HG02798 (cell line): ENCODE data around the gene RABL6.

Experiments used
- ATAC-seq: cut with Tn5 transposase; IDR thresholded peaks from one replicate; pipeline ENCODE4 v1.9.1; 2021; ENCODE audit warnings: mild to moderate bottlenecking; ENCODE audit not compliant: unreplicated experiment, poor library complexity

Gene RABL6

DNA sequence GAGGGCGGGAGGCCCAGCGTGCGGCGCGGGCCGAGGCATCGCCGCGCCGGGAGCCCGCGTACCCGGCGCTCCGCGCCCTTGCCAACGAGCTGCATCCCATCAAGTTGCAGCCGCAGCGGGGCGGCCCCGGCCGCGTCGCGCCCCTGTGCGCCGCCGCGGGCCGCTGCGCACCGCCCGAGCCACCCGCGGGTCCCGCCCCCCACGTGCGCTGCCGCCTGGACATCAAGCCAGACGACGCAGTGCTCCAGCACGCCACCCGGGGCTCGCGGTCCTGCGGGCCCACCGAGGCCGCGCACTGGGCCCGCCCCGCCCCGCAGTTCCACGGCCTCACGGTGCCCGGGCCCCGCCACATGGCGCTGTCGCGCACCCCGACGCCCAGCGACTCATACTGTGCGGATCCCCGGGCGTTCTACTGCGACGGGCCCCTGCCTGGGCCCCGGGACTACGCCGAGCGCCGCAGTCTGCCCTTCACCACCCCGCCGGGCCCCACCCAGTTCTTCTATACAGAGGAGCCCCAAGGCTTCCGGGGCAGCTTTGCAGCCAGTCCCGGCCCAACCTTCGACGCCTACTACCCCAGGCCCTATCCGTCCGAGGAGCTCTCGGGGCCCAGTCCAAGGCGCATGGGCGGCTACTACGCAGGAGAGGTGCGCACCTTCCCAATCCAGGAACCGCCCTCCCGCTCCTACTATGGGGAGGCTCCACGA, 37.2 kb downstream of the RABL6 start:
- ATAC-seq: no peak

DNA sequence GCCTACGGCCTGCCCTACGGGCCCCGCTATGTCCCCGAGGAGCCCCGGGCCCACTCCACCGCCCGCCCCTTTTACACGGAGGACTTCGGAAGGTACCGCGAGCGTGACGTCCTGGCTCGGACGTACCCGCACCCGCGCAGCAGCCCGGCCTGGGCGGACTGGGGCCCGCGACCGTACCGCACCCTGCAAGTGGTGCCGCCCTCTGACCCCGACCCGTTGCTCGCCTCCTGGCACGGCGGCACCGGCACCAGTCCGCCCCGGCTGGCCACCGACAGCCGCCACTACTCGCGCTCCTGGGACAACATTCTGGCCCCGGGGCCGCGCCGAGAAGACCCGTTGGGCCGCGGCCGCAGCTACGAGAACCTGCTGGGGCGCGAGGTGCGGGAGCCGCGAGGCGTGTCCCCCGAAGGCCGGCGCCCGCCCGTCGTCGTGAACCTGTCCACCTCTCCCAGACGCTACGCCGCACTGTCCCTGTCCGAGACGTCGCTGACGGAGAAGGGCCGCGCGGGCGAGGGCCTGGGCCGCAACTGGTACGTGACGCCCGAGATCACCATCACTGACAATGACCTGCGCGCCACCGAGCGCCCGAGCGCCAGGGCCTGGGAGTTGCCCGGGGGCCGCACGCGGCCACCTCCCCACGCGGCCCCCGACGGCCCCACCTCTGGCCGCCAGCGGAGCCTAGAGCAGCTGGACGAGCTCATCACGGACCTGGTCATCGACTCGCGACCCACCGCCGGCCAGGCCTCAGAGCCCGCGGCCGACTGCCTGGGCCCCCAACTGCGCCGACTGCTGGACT, 37.9 kb downstream of the RABL6 start:
- no peak for ATAC-seq

DNA sequence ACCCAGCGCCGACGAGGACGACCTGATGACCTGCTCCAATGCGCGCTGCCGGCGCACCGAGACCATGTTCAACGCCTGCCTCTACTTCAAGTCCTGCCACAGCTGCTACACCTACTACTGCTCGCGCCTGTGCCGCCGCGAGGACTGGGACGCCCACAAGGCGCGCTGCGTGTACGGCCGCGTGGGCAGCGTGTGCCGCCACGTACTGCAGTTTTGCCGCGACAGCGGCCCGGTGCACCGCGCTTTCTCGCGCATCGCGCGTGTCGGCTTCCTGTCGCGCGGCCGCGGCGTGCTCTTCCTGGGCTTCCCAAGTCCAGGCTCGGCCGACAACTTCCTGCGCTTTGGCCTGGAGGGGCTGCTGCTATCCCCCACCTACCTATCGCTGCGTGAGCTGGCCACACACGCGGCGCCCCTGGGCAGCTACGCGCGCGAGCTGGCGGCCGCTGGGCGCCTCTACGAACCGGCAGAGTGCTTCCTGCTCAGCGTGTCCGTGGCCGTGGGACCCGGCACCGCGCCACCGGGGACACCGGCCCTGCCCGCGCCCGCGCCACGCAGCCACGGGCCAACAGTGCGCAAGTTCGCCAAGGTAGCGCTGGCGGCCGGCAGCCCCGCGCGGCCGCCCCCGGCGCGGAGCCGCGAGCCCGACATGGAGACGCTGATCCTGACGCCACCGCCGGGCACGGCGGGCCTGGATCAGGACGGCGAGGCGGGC, 38.8 kb downstream of the RABL6 start:
- ATAC-seq: no peak

DNA sequence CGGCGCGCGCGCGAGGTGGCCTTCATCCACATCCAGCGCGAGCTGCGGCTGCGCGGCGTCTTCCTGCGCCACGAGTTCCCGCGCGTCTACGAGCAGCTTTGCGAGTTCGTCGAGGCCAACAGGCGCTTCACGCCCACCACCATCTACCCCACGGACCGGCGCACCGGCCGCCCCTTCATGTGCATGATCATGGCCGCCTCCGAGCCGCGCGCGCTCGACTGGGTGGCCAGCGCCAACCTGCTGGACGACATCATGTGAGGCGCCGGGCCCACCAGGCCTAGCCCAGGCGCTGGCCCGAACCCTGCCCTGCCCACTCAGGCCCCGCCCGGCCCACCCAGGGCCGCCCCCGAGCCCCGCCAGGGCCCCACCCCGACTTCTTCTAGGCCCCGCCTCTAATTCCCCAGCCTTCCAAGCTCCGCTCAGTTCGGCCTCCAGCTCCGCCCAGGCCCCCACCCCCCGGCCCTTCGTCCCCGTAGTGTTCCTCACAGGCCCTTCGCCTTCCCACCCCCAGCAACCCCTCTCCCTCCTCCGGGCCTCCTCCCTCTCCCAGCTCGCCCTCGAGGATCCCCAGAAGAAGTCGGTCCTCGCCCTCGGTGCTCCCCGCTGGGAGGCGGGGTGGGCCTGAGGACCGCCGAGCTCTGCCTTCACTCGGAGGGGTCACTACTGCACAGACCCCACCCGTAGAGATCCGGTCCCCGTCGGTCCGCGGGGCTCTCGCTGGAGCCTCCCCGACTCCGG, 39.5 kb downstream of the RABL6 start:
- no peak for ATAC-seq

DNA sequence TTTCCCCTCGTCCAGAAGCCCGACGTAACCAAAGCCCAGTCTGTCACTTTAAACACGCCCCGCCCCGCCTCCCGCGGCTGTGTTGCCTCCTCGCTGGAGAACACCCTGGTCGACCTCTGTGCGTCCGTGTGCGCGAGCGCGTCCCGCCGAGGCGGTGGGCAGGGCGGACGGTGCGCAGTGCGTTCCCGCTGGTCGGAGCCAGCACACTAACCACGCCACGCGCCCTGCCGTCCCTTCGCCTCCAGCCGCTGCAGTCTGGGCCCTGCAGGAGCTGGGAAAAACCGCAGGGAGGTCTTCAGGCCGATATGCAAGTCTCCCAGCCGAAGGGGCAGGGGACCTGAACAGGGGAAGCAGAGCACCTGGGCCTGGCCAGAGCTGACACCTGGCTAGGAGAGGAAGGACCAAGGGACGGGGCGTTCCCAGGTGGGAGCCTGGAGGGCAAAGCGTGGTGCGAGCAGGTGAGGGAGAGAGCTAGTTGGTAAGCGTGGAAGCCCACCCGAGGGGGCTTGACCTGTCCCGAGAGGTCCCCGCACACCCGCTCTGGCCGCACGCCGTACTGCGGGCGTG, 40.2 kb downstream of the RABL6 start:
- peak; percentile 18 for ATAC-seq

DNA sequence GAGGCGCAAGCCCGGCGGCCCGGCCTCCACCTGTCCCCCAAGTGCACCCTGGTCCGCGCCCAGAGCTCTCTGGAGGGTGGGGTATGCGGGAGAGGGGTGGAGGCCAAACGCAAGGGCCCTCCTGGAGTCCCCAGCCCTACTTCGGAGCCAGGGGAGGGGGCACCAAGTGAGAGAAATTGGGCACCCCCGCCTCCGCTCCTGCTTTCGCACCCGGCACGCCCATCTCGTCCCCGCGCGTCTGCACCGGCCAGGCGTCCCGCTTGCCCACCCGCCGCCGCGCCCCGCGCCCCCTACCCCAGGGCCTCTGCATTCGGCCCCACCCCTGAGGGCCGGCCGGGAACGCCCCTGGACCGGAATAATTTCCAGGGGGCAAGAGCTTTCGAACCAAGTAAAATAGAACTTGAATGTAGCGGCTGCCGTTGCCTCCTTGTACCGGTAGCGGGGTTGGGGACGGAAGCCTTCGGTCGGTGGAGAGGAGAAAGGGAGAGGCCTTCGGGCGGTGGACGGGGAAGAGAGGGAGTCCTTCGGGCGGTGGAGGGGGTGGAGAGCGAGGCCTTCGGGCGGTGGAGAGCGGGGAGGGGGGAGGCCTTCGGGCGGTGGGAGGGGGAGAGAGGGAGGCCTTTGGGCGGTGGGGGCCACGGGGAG, 40.8 kb downstream of the RABL6 start:
- ATAC-seq: no peak

DNA sequence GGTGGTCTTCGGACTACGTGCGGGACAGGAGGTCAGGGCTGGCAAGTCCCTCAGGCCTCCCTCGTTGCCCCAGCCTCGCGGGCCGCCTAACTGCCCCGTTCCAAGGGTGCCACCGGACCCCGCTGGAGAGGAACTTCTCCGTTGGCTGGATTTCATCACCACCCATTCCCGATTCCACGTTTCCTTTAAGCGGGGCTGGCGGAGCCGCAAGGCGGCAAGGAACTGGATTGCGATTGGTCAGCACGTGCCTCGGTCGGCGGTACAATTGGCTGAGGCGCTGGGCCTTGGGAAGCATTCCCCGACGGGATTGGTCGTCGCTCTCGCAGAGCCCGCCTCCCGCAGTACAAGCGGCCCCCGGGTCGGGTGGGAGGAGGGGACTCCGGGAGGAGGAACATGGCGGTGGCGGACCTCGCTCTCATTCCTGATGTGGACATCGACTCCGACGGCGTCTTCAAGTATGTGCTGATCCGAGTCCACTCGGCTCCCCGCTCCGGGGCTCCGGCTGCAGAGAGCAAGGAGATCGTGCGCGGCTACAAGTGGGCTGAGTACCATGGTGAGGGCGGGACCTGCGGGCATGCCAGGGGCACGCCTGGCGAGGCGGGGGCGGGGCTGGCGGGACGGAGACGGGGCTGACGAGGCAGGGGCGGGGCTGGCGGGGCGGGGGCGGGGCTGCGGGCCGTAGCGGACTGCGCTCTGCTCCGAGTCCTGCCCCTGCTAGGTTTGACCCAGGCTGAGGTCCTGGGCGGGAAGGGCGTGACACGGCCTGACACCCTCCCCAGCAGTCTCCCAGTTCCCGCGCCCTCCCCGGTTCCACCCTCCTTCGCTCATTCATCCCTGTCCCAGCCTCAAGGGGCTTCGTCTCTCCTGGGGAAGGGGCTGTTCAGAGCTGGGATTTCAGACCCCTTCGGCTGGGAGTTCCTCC, 41.6 kb downstream of the RABL6 start, which contains the start of gene PHPT1:
Gene PHPT1 (plus strand): TSS at position 372 of the 922 bp plus-strand sequence. CDS start 22 bp downstream, at position 394.
- ATAC-seq: peak; percentile 84

DNA sequence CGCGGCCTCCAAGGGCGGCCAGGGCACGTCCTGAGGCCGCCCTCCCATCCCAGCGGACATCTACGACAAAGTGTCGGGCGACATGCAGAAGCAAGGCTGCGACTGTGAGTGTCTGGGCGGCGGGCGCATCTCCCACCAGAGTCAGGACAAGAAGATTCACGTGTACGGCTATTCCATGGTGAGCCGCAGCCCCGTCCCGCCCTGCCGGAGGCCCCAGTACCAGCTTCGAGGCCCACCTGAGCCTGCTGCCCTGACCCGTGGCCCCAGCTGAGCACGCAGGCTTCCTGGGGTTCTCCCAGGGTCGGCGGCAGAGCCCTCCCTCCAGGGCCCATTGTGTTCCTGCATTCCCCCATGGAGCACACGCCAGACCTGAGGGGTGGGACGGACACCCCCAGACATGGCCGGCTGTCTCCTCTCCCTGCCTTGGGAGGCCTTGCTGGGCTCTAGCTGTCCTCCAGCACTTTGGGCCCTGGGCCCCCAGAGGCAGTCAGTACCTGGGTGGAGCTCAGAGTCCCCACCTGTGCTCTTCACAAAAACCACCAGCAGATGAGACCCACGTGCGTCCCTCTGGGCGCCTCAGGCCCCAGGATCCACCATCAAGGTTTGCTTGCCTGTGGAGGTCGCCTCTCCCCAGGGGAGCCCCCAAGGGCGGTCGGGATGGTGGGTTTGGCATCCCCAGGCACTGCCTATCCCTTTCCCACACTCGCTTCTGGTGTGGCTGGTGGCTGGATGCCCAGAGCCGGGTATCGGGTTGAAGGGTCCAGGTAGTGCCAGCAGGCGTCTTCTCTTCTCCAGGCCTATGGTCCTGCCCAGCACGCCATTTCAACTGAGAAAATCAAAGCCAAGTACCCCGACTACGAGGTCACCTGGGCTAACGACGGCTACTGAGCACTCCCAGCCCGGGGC, 42.5 kb downstream of the RABL6 start:
- no peak for ATAC-seq

DNA sequence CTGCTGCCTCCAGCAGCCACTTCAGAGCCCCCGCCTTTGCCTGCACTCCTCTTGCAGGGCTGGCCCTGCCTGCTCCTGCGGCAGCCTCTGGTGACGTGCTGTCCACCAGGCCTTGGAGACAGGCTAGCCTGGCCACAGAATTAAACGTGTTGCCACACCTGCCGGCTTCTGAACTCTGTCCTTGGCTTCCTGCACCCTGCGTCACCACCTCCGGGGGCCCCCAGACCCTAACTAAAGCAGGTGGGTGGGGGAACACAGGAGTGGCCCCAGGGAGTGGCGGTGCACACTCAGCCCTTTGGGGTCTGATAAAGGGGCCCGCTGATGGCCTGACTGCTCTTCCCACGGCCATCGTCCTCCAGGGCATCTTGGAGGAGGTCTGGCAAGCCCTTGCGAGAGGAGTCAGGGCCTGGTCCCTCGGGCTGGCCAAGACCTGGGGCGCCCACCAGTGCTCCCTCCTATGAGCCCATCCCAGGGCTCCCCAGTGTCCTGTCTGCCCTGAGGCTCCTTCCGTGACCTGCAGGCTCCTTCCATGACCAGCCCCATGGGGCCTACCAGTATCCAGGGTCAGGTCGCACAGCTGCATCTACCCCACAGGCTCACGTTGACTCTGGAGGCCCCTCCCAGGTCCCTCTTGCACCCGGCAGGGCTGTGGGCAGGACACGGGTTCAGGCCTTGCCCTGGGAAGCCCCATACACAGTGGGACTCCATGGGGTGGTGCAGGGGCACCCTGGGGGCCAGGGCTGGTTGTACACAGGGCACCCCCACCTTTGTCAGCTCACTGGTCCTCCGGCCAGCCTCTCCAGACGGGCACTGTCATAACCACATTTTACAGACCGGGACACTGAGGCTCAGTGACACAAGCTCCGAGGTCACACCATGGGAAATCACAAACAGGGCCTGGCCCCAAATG, 43.4 kb downstream of the RABL6 start:
- ATAC-seq: no peak

DNA sequence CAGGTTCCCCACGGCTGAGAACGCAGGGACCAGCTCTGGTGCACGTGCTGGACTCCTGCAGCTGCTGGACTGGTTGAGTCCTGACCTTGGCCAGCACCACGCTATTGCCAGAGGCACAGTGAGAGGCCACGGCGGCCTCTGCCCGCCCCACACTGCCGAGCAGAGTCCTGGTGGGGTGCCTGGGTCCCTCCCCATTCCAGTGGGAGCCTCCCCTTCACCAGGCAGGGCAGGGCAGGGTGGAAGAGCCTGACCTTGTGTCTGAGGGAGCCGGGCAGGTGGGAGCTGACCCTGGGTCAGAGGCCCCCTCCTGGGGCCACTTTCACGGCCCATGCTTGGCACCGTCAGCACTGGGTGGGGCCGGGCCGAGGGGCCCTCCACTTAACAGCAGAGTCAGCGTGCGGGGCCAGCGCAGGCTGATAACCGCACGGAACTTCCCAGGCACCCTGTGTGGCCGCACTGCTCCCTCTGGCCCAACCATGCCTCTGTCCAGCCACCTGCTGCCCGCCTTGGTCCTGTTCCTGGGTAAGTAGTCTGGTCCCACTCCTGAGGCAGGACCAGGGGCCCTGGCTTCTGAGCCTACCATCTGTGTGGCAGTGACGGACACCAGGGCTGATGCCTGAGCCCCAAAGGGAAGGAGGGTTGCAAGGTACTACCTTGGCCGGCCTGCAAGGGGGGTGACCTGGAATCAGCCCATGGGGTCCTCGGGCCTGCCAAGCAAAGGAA, 44.4 kb downstream of the RABL6 start, which contains the start of gene MAMDC4:
Gene MAMDC4 (plus strand): TSS at position 406 of the 723 bp plus-strand sequence. CDS start 71 bp downstream, at position 477.
- no peak for ATAC-seq

DNA sequence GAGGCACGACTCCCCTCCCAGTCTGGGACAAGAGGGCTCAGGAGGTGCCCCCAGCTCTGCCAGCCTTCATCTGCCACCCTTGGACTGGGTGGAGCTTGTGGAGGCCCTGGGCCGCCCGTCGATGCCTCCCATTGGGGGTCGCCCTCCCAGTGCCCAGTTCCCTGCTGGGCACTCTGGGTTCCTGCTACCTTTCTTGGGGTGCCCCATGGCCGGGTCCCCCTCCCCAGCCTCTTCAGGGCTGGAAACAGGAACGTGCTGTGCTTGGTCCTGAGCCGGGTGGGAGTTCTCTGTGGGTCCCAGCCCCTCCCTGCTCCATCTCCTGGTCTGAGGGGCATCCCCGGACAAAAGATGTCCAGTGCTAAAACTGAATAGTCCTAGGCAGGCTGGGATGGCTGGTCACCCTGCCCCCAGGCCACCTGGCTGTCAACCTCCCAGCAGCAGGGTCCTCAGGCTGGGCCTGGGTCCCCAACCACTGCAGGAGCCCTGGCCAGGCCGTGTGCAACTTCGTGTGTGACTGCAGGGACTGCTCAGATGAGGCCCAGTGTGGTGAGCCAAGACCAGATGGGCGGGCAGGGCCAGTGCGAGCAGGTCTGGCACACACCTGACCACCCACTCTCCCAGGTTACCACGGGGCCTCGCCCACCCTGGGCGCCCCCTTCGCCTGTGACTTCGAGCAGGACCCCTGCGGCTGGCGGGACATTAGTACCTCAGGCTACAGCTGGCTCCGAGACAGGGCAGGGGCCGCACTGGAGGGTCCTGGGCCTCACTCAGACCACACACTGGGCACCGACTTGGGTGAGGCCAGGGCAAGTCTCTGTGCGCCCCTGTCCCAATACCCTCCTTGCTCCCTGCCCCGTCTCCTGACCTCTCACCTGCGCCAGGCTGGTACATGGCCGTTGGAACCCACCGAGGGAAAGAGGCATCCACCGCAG, 45.2 kb downstream of the RABL6 start:
- no peak for ATAC-seq

DNA sequence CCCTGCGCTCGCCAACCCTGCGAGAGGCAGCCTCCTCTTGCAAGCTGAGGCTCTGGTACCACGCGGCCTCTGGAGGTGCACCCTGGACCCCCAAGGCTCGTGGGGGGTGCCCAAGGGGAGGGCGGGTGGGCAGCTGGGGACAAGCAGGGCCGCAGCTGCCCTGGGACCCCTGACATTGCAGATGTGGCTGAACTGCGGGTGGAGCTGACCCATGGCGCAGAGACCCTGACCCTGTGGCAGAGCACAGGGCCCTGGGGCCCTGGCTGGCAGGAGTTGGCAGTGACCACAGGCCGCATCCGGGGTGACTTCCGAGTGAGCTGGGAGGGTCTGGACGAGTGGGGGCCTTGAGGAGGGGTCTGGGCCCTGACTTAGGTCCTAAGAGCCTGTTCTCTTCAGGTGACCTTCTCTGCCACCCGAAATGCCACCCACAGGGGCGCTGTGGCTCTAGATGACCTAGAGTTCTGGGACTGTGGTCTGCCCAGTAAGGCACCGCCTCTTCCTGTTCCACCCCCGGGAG, 45.9 kb downstream of the RABL6 start:
- no peak for ATAC-seq

DNA sequence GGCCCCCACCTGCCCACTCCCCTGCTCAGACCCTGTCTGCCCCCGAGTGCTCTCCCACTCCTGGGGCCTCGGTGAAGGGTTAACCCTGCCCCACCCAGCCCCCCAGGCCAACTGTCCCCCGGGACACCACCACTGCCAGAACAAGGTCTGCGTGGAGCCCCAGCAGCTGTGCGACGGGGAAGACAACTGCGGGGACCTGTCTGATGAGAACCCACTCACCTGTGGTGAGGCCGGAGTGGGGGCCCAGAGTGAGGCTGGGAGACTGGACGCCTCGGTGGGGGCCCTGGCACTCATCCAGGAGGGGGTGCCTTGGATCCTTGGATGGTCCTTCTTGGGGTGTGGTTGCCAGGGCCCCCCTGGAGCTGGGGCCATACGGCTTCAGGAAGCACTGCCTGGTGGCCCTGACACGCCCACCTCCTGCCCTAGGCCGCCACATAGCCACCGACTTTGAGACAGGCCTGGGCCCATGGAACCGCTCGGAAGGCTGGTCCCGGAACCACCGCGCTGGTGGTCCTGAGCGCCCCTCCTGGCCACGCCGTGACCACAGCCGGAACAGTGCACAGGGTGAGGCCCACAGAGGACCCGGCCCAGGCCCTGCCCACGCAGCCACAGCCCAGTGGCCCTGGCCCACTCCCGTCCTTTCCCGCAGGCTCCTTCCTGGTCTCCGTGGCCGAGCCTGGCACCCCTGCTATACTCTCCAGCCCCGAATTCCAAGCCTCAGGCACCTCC, 46.5 kb downstream of the RABL6 start:
- ATAC-seq: no peak
